Measurements from ENCODE around the gene SNAPC3.

DNA sequence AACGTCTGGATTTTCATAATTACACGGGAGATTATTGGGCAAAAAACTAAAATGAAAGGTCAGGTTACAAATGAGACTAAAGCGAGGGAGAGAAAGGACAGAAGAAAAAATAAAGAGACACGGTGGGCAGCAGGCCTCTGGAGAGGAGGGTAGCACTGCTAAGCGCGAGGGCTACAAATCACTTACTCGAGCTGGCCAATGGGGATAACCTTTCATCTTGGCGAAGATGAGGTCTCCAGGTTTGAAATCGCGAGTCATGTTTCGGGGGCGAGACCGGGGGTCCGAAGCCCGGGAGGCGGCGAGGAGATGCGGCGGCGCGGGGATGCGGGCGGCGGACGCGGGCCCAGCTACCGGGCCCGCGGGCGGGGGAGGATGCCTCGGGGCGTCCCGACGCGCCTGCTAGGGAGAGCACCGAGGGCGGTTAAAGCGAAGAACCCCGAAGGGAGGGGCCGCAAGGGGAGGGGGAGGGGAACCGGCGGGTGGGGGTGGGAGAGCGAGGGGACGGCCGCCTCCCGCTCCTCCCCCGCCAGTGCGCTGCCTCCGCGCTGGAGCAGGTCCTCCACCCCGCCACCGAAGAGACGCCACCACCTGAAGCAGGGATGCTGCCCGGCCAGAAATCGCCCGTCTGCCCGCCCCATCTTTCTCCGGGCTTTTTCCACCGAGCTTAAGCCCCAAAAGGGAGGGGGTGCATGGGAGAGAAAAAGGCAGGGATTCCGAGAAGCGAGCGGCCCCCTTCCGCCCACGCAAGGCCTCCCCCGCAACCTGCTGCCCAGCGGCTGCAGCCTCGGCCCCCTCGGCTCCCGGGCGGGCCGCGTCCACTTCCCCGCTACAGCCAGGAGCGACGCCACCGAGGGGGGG, 87.5 kb downstream of the SNAPC3 start:
- TF ChIP-seq, protein P1, sequence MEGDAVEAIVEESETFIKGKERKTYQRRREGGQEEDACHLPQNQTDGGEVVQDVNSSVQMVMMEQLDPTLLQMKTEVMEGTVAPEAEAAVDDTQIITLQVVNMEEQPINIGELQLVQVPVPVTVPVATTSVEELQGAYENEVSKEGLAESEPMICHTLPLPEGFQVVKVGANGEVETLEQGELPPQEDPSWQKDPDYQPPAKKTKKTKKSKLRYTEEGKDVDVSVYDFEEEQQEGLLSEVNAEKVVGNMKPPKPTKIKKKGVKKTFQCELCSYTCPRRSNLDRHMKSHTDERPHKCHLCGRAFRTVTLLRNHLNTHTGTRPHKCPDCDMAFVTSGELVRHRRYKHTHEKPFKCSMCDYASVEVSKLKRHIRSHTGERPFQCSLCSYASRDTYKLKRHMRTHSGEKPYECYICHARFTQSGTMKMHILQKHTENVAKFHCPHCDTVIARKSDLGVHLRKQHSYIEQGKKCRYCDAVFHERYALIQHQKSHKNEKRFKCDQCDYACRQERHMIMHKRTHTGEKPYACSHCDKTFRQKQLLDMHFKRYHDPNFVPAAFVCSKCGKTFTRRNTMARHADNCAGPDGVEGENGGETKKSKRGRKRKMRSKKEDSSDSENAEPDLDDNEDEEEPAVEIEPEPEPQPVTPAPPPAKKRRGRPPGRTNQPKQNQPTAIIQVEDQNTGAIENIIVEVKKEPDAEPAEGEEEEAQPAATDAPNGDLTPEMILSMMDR (IDR thresholded peaks at IDR 0.05; ENCODE audit: extremely low read depth in 1 of 2, insufficient read depth in 1 of 2, low read depth in 1 of 2, low read length in 2 of 2): no peak
- TF ChIP-seq EZH2 (IDR thresholded peaks at IDR 0.05; ENCODE audit: borderline replicate concordance, low read depth, low read length, severe bottlenecking) (no peak), POLR2AphosphoS5 (IDR thresholded peaks at IDR 0.05; ENCODE audit: insufficient read depth, low read depth, low read length) (no peak), POLR2A (IDR thresholded peaks at IDR 0.05; ENCODE audit: low read depth, low read length) (no peak), FOS (IDR thresholded peaks at IDR 0.05; ENCODE audit: borderline replicate concordance, insufficient read depth, low read length) (no peak), MYC (IDR thresholded peaks at IDR 0.05; ENCODE audit: low read depth, low read length) (no peak), JUN (IDR thresholded peaks at IDR 0.05; ENCODE audit: borderline replicate concordance, insufficient read depth, insufficient read length, low read depth) (no peak)
- TF ChIP-seq, protein P2, sequence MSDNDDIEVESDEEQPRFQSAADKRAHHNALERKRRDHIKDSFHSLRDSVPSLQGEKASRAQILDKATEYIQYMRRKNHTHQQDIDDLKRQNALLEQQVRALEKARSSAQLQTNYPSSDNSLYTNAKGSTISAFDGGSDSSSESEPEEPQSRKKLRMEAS (IDR thresholded peaks at IDR 0.05; ENCODE audit: insufficient read depth, insufficient read length): no peak
